Activated CD4-positive, CD25-positive, alpha-beta regulatory T cell treated with anti-CD3 and anti-CD28 coated beads, Interleukin-2, amount 50 U/mL, for 72 hours (primary cell): ENCODE results near the gene CARMIL3.
"Not testable (repeated sequence)": the region's sequence is repeated elsewhere in the genome, so short reads cannot be mapped to it uniquely, and the experiment has no call there.

Source experiments
- DNase-seq: peaks from one replicate; pipeline ENCODE4 v3.0.0; 2021

Gene CARMIL3

GRCh38 chr14:24051789-24052655 is at the start of gene CARMIL3:
TSS of gene CARMIL3 (plus strand) at chr14:24052009. CDS start at chr14:24052154, 145 bp downstream.
- peak; percentile 70 for DNase-seq

GRCh38 chr14:24006471-24006816 is 45.4 kb upstream of the CARMIL3 start:
- DNase-seq: not testable (repeated sequence)

GRCh38 chr14:24006817-24007652 is 44.8 kb upstream of the CARMIL3 start:
- DNase-seq: peak; percentile 77

- DNase-seq: no peak
These were observed 40.8 kb upstream of the CARMIL3 start for GRCh38 chr14:24011051-24011450.

- DNase-seq: not testable (repeated sequence)
These were observed 39.0 kb upstream of the CARMIL3 start for GRCh38 chr14:24012726-24013273.

- DNase-seq: peak; percentile 40
These were observed 37.9 kb upstream of the CARMIL3 start for GRCh38 chr14:24013654-24014514.

GRCh38 chr14:24015745-24016144 is 36.1 kb upstream of the CARMIL3 start:
- DNase-seq: not testable (repeated sequence)

- not testable (repeated sequence) for DNase-seq
These were observed 32.8 kb upstream of the CARMIL3 start for GRCh38 chr14:24018978-24019377.

- DNase-seq: not testable (repeated sequence)
These were observed 31.9 kb upstream of the CARMIL3 start for GRCh38 chr14:24019944-24020343.

- DNase-seq: not testable (repeated sequence)
These were observed 31.3 kb upstream of the CARMIL3 start for GRCh38 chr14:24020520-24020919.

GRCh38 chr14:24024939-24025418 is 26.8 kb upstream of the CARMIL3 start:
- DNase-seq: not testable (repeated sequence)

GRCh38 chr14:24029687-24030086 is 22.1 kb upstream of the CARMIL3 start:
- not testable (repeated sequence) for DNase-seq

- DNase-seq: not testable (repeated sequence)
These were observed 20.5 kb upstream of the CARMIL3 start for GRCh38 chr14:24031331-24031730.

GRCh38 chr14:24032727-24033418 is 18.9 kb upstream of the CARMIL3 start:
- DNase-seq: no peak

GRCh38 chr14:24035769-24036168 is 16.0 kb upstream of the CARMIL3 start:
- not testable (repeated sequence) for DNase-seq

GRCh38 chr14:24036169-24036962 is 15.4 kb upstream of the CARMIL3 start:
- peak; percentile 60 for DNase-seq

GRCh38 chr14:24036963-24037657 is 14.7 kb upstream of the CARMIL3 start:
- DNase-seq: not testable (repeated sequence)

GRCh38 chr14:24037658-24038037 is 14.2 kb upstream of the CARMIL3 start:
- DNase-seq: no peak

GRCh38 chr14:24038686-24039085 is 13.1 kb upstream of the CARMIL3 start:
- DNase-seq: no peak

- DNase-seq: no peak
These were observed 11.1 kb upstream of the CARMIL3 start for GRCh38 chr14:24040692-24041091.
